Measurements from ENCODE around the gene WASF2.

The WASF2 gene

DNA sequence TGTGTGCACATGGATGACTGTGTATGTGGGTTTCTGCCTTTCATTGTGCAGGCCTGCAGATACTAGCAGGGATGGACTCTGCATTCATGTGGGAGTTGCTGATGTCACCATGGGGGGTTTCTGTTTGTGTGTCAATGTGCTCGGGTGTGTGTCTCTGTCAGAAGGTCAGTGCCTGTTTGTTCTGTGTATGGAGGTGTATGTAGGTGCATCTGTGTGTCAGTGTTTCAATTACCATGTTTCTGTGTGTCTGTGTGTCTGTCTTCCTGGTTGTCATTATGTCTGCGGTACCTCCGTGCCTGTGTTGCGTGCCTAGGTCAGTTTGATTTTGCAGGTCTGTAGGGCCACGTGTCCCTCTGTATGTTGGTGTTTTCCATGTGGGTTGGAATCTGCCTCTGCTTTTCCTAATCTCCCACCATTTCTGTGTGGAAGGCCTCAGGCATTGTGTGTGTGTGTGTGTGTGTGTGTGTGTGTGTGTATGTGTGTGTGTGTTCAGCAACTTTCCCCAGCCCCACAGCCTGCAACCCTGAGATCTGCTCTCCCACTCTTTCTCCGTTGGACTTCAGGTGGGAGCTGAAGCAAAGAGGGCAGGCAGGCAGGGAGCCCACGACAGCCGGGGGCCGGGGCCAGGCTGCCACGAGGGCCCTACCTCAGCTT lies 36.7 kb upstream of the WASF2 start:
- Histone ChIP-seq H3K9me3 (no peaks in the 10 kb centered on the region), H3K4me1 (peaks cover 6% of the 10 kb centered on the region), H3K36me3 (replicated peaks) (no peaks in the 10 kb centered on the region), H3K27me3 (ENCODE audit: low read depth) (no peaks in the 10 kb centered on the region), H3K4me3 (no peak overlapping the region)
- in situ Hi-C loops (cut with MboI; ENCODE audit: low sequenced_read_pairs): no loop called here
- DNase-seq (ENCODE audit: low spot score in 2 of 2): no peak

DNA sequence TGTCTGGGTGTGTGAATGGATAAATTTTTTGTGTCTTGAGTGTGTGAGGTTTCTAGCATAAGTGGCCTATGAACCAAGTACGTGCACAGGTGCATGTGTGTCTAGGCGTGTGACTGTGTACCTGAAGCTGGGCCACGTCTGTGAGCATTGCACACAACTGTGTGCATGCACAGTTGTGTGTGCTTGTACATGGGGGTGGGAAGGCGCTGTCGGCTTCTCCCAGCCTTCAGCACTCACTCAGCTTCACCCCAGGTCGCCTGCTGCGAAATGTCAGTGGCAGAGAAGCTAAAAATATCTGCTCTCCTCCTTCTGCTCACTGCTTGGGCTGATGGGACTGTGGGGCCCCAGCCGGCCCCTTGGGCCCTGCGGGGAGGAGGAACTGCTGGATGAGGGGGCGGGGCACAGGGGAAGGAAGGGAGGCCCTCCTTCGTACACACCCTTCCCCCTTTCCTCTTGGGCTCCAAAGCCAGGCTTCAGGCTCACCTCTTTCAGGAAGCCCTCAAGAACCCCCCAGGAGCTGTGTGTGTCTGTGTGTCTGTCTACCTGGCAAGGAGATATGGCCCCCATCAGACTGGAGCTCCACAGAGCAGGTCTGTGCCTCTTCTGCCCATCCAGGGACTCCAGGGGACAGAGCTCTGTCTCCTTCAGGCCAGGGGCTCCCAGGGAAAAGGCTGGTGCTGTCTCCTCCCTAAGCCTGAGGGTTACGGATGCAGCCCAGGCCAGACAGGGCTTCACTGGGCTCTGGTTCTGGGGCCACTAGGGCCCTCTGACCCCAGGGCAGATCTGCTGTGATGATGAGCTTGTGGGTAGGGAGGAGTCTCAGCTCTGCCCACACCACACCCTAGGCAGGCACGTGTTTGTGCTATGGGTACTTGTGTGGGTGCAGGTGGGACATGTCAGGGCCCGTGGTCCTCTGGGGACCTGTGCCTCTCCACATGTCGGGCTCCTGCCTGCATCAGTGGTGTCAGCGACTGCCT lies 35.6 kb upstream of the WASF2 start:
- H3K27me3 ChIP-seq (ENCODE audit: low read depth): no peaks in the 10 kb centered on the region
- no peaks in the 10 kb centered on the region for H3K36me3 ChIP-seq (replicated peaks)
- DNase-seq (ENCODE audit: low spot score in 2 of 2): peak in 1 of 2 experiments; percentile 74
- in situ Hi-C loops (cut with MboI; ENCODE audit: low sequenced_read_pairs): no loop called here
- no peaks in the 10 kb centered on the region for H3K9me3 ChIP-seq
- peaks cover 6% of the 10 kb centered on the region for H3K4me1 ChIP-seq
- no peak overlapping the region for H3K4me3 ChIP-seq

DNA sequence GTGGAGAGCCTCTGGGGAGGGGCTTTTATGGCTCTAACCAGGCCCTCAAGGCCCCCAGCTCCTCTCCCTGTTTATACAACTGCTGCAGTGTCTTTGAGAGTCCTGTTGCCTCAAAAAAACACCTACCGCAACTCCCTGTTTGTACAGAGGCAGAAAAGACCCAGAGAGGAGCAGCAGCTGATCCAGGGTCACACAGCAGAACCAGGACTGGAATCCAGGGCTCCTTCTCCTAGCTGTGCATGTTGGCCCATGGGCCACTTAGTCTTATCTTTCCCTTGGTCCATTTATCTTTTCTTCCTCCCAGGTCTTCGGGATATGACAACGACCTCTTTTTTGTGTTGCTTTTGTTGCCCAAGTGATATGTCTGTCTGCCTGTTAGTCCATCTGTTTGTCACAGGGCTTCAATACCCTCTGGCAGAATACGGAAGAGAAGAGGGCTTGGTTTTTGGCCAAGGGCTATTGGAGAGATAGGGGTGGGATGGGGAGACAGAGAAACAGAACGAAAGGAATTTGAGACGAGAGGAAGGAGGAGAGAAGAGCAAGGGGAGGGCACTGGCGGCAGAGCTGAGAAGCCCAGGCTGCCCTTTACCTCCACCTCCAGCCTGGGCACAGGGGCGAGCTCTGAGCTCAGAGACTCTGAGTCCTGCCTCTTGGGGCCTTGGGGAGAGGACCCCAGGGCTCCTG lies 33.5 kb upstream of the WASF2 start:
- H3K4me1 ChIP-seq: peaks cover 6% of the 10 kb centered on the region
- no peaks in the 10 kb centered on the region for H3K27me3 ChIP-seq (ENCODE audit: low read depth)
- in situ Hi-C loops (cut with MboI; ENCODE audit: low sequenced_read_pairs): no loop called here
- H3K36me3 ChIP-seq (replicated peaks): no peaks in the 10 kb centered on the region
- no peaks in the 10 kb centered on the region for H3K9me3 ChIP-seq
- no peak for DNase-seq (ENCODE audit: low spot score in 2 of 2)
- H3K4me3 ChIP-seq: no peak overlapping the region

DNA sequence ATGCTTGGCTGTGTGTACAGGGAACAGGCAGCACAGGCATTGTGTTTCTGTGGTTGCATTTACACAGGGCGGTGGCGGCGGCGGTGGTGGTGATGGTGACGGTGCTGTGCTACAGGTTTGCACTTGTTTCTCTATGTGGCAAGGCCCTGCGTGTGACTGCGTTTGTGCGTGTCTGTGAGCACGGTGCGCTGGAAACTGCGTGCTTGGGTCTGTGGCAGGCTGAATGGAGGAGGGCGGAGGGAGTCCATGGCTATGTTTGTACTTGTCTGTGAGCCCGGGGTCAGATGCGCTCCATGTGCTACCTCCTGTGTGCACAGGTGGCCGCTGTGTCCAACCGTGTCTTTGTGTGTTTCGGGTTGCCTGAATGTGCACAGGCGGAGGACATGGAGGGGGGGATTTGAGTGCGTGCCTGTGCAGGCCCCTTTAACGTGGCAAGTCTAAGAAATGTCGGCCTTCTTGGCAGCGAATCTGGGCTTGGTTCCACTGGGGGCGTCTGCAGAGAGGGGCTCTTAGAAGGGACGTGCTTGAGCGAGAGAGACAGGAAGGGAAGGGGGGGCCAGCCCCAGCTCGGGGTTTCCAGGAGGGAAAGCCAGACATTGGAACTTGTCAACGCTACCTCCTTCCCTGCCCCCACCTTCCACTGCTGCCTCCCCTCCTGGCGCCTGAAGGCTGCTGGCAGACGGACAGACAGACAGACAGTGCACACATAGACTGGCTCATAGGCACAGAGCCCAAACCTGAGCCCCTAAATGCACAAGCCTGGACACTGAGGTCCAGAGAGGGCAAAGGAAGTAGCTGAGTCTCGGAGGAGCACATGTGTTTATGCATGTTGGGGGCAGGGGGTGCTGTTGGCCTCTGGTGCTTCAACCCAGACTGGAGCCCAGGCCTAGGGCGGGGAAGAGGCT lies 32.7 kb upstream of the WASF2 start:
- Histone ChIP-seq H3K4me3 (no peak overlapping the region), H3K36me3 (replicated peaks) (no peaks in the 10 kb centered on the region), H3K27me3 (ENCODE audit: low read depth) (no peaks in the 10 kb centered on the region), H3K9me3 (no peaks in the 10 kb centered on the region), H3K4me1 (peaks cover 6% of the 10 kb centered on the region)
- peak in 1 of 2 experiments; percentile 46 for DNase-seq (ENCODE audit: low spot score in 2 of 2)
- in situ Hi-C loops (cut with MboI; ENCODE audit: low sequenced_read_pairs): no loop called here

DNA sequence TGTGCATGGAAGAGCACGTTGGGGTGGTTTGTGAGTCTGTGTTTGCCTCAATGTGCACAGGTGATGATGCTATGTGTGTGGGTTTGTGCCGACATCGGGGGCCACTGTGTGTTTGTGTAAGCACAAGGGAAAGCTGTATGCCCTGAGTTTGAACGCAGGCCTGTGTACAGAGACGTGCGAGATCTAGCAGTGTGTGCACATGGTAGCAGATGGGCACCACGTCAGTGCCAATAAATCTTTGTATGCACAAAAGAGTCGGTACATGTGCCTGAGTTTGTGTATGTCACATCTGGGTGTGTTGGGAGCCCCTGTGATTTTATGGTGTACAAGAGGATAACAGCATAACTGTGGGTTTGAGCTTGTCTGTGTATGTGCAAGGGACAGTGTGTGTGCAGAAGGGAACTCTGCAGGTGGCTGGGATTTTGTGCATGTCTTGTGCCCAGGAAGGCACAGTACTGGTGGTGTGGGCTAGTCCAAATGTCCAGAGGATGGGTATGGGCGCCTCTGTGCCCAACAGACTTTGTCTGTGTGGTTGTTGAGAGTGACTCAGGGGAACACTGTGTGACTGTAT lies 32.0 kb upstream of the WASF2 start:
- DNase-seq (ENCODE audit: low spot score in 2 of 2): no peak
- Histone ChIP-seq H3K27me3 (ENCODE audit: low read depth) (no peaks in the 10 kb centered on the region), H3K9me3 (no peaks in the 10 kb centered on the region), H3K4me3 (no peak overlapping the region), H3K36me3 (replicated peaks) (no peaks in the 10 kb centered on the region), H3K4me1 (peaks cover 6% of the 10 kb centered on the region)
- in situ Hi-C loops (cut with MboI; ENCODE audit: low sequenced_read_pairs): no loop called here

DNA sequence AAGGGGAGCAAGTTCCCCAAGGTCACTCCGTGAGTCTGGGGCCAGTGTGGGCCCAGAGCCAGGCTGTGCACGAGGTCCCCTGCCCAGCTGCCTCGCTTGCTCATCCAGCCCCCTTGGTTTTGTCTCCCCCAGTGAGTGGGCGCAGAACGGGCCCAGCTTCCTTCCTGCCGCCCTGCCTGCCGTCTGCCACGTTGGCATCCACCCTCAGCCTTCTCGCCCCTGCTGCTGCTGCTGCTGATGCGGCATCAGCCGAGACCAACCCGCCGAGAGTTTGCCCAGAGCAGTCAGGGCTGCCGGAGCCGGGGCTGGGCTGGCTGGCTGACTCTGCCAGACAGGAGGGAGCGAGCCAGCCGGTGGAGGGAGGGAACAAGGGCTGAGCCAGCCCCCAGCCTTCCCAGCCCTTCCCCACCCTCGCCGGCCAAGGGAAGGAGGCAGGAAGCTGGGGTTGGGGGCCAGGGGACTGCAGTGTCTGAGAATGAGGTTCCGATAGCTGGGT lies 31.4 kb upstream of the WASF2 start:
- in situ Hi-C loops (cut with MboI; ENCODE audit: low sequenced_read_pairs): no loop called here
- peaks cover 6% of the 10 kb centered on the region for H3K4me1 ChIP-seq

DNA sequence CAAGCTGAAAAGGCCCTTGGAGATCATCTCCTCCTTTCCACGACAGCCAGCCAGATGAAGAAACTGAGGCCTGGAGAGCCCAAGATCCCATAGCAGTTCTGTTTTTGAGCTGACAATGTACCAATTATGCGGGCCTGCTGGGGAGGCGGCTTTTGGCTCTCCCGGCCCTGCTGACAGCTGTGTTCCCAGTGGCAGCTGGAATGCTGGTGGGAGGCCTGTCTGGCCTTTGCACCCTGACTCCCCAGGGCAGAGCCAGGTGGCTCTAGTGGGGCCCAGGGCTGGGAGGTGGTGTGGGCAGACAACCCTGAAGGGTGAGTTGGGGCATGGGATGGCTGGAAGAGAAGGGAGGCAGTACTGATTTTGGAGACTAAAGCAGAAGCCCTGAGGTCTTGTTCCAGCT lies 30.7 kb upstream of the WASF2 start:
- H3K36me3 ChIP-seq (replicated peaks): no peaks in the 10 kb centered on the region
- no peaks in the 10 kb centered on the region for H3K27me3 ChIP-seq (ENCODE audit: low read depth)
- in situ Hi-C loops (cut with MboI; ENCODE audit: low sequenced_read_pairs): no loop called here
- no peaks in the 10 kb centered on the region for H3K9me3 ChIP-seq
- no peak for DNase-seq (ENCODE audit: low spot score in 2 of 2)
- peaks cover 3% of the 10 kb centered on the region for H3K4me1 ChIP-seq
- H3K4me3 ChIP-seq: no peak overlapping the region

More for the DNA sequence above, 31.4 kb upstream of the WASF2 start:
- Histone ChIP-seq H3K9me3 (no peaks in the 10 kb centered on the region), H3K4me3 (no peak overlapping the region), H3K27me3 (ENCODE audit: low read depth) (no peaks in the 10 kb centered on the region), H3K36me3 (replicated peaks) (no peaks in the 10 kb centered on the region)
- DNase-seq (ENCODE audit: low spot score in 2 of 2): no peak

DNA sequence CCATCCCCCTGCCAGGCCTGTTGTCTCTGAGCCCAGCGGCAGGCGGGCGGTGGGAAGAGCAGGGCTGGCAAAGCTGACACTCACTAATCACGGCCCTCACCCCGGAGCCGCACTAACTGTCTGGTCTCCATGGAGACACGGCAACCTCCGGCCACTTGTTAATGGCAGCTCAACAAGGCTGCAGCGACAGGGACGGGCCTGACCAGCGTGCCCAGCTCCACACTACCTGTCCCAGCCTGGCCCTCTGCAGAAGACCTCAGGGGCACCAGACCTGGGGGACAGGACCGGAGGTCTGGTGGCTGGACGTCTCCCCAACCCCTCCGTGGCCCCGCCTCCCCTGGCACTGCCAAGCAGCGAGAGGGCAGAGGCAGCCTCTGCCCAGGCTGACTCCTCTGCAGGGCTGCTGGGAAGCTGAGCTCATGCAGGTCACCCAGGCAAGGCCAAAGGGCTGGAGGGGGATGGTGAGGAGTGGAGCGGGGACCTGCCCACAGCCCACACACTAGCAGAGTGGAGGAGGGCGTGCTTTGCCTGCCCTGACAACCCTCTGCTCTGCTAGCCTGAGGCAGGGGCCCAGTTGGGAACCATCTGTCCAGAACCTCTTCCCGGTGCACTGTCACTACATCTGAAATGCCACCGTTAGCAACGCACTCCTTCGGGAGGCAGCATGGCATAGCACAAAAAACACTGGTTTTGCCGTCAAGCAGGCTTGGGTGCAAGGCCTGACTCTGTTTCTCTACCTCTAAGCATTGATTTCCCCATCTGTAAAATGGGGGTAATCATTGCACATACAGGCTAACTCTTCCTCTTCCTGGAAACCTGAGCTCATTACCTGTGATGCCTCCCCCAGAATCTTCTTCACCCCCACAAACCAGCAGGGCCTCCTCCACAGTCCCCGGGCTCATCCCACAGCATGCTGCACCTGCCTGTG lies 29.6 kb upstream of the WASF2 start:
- Histone ChIP-seq H3K36me3 (replicated peaks) (no peaks in the 10 kb centered on the region), H3K27me3 (ENCODE audit: low read depth) (no peaks in the 10 kb centered on the region), H3K4me1 (no peaks in the 10 kb centered on the region), H3K9me3 (no peaks in the 10 kb centered on the region), H3K4me3 (no peak overlapping the region)
- no peak for DNase-seq (ENCODE audit: low spot score in 2 of 2)
- in situ Hi-C loops (cut with MboI; ENCODE audit: low sequenced_read_pairs): no loop called here

DNA sequence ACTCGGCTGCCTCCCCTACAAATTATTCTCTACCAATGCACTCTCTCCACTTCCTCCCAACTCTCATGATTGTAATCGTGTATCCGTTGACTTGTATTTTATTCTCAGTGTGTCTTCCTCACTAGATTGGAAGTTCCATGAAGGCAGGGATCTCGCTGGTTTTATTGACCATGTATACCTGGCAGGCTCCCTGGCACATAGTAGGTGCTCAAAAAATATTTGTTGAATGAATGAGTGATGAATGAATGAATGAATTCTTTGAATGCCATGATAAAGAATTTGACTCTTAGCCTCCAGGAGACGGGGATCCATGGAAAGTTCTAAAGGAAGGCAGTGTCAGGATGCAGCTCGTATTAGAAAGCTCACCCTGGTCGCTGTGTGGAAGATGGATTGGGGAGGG lies 28.8 kb upstream of the WASF2 start:
- Histone ChIP-seq H3K36me3 (replicated peaks) (no peaks in the 10 kb centered on the region), H3K4me1 (no peaks in the 10 kb centered on the region), H3K27me3 (ENCODE audit: low read depth) (no peaks in the 10 kb centered on the region), H3K9me3 (no peaks in the 10 kb centered on the region), H3K4me3 (no peak overlapping the region)
- in situ Hi-C loops (cut with MboI; ENCODE audit: low sequenced_read_pairs): no loop called here
- no peak for DNase-seq (ENCODE audit: low spot score in 2 of 2)

DNA sequence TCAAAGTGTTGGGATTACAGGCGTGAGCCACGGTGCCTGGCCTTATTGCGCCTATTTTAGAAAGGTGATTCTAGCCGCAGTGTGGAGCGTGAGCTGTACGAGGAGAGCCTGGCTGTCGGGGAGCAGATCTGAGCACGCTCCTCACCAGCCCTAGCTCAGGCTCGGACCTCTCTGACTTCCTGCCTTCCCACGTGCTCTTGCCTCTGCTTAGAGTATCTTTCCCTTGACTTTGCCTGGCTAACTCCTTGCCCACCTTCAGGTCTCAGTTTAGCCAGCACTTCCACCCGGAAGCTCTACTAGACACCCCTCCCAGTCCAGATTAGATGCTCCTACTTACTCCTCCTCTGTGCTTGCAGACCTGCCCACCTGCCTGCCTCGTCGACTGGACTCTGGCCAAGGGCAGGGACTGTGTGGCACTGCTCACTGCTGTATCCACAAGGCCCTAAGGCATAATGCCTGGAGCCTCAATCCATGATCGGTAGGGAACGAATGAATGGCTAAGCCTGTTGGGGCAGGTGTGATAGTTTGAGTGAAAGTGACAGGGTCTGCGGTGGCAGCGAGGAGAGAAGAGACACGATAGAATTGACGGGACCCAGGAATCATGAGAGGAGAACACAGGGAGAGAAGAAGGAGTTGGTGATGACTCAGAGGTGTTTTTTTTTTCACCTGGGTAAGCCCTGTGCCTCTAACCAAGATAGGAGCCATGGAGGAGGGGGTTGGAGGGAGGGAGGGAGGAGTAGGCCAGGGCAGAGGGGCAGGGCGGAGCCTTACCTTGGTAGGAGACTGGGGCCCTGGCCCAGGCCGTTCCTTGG lies 28.1 kb upstream of the WASF2 start:
- in situ Hi-C loops (cut with MboI; ENCODE audit: low sequenced_read_pairs): no loop called here

DNA sequence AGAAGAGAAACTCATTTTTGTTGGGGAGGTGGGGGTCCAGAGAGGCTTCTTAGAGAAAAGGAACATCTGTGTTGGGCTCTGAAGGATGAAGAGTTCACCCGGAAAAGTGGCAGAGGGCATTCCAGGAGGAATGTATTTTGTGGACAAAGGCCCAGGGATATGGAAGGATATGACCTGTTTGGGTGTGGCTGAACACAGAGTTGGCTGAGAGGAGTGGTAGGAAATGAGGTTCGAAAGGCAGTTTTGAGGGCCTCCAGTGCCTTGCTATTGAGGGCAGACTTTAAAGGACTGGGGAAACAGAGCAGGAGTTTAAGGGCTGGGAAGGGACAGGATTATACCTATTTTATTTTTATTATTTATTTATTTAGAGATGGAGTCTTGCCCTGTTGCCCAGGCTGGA lies 27.3 kb upstream of the WASF2 start:
- H3K9me3 ChIP-seq: no peaks in the 10 kb centered on the region
- no peaks in the 10 kb centered on the region for H3K36me3 ChIP-seq (replicated peaks)
- H3K4me3 ChIP-seq: no peak overlapping the region
- H3K4me1 ChIP-seq: no peaks in the 10 kb centered on the region
- no peaks in the 10 kb centered on the region for H3K27me3 ChIP-seq (ENCODE audit: low read depth)
- in situ Hi-C loops (cut with MboI; ENCODE audit: low sequenced_read_pairs): no loop called here
- DNase-seq (ENCODE audit: low spot score in 2 of 2): no peak

More for the DNA sequence above, 28.1 kb upstream of the WASF2 start:
- H3K4me1 ChIP-seq: no peaks in the 10 kb centered on the region
- no peaks in the 10 kb centered on the region for H3K9me3 ChIP-seq
- H3K4me3 ChIP-seq: no peak overlapping the region
- no peaks in the 10 kb centered on the region for H3K36me3 ChIP-seq (replicated peaks)
- DNase-seq (ENCODE audit: low spot score in 2 of 2): no peak
- H3K27me3 ChIP-seq (ENCODE audit: low read depth): no peaks in the 10 kb centered on the region

Measured in HAP-1 (cell line).